Measurements from ENCODE around the gene CPEB4. TPM values are rescaled to one million over a fixed set of nuclear protein-coding genes. Genes with fewer than 3 reads are reported as not detected.

CPEB4 gene
- total and polyA plus RNA-seq, 2 of the 8 experiments (the other 6 are each of a cell fraction or from before 2014, with no cell fraction given) = 8.4 to 13.4 TPM

- ChIA-PET CTCF (ENCODE audit: partially characterized antibody) (interaction anchor here (0.6 to 1.0 kb wide), 5 partner anchors 52 to 313 kb away, joined by 3 to 6 read pairs (median 3); no protein-coding TSS in a partner anchor), POLR2A (ENCODE audit: partially characterized antibody) (interaction anchor here (1.1 kb wide), 1 partner anchor 14 kb away, joined by 3 read pairs; no protein-coding TSS in a partner anchor)
- H3K4me1 ChIP-seq (replicated peaks in 1 of 4; ENCODE audit: control insufficient read depth in 3 of 4, insufficient read depth in 4 of 4, low read length in 3 of 4) = peaks cover 0 to 8% (median 3%) of the 10 kb centered on the region in 4 experiments; a peak in 3 of 7 replicates
- peaks cover 0 to 7% of the 10 kb centered on the region in 2 experiments; a peak in 2 of 4 replicates for H3K79me2 ChIP-seq (ENCODE audit: control insufficient read depth in 1 of 2, insufficient read depth in 2 of 2, low read length in 2 of 2)
- FAIRE-seq (no peak), DNase-seq (ENCODE audit: low read depth in 1 of 2, low spot score in 2 of 2) (no peak)
- no peak overlapping the region for H3K18ac ChIP-seq (ENCODE audit: extremely low read depth, low read length)
- no peak overlapping the region for H3K9ac ChIP-seq (replicated peaks in 1 of 4; ENCODE audit: extremely low read depth in 1 of 4, low read depth in 3 of 4, low read length in 3 of 4)
- H3K27ac ChIP-seq (ENCODE audit: low read depth, low read length) = no peak overlapping the region
- no peak overlapping the region for H4K5ac ChIP-seq (ENCODE audit: insufficient read length, low read depth, low read length)
- no peak overlapping the region for H3K4ac ChIP-seq (replicated peaks; ENCODE audit: insufficient read length, low read depth, low read length)
- H2BK15ac ChIP-seq (ENCODE audit: low read length) = no peak overlapping the region
- H3K4me3 ChIP-seq (ENCODE audit: extremely low read depth in 1 of 4, insufficient read depth in 2 of 4, low read depth in 3 of 4, low read length in 4 of 4) = no peak overlapping the region
- no peak overlapping the region for H2AK5ac ChIP-seq (ENCODE audit: low read depth, low read length)
- no peaks in the 10 kb centered on the region for H3K23me2 ChIP-seq (ENCODE audit: low read depth, low read length)
- no peak overlapping the region for H2BK20ac ChIP-seq (ENCODE audit: low read length)
- no peaks in the 10 kb centered on the region for H3K9me3 ChIP-seq (ENCODE audit: insufficient read depth in 2 of 2, low read depth in 1 of 2, low read length in 1 of 2)
- no peak overlapping the region for H4K8ac ChIP-seq (ENCODE audit: extremely low read depth, insufficient read depth, low read length)
- no peaks in the 10 kb centered on the region for H4K20me1 ChIP-seq (replicated peaks in 1 of 2; ENCODE audit: control insufficient read depth in 1 of 2, insufficient read depth in 2 of 2, low read length in 2 of 2)
- no peak overlapping the region for H2BK120ac ChIP-seq (replicated peaks; ENCODE audit: low read depth, low read length)
- no peak overlapping the region for H4K91ac ChIP-seq (replicated peaks; ENCODE audit: insufficient read length, low read length)
- no peak overlapping the region for H2BK12ac ChIP-seq (ENCODE audit: low read depth, low read length)
- H3K79me1 ChIP-seq (ENCODE audit: low read depth, low read length) = 0 out of 2 replicates have a peak, but pooled peaks cover 3% of the 10 kb centered on the region
- H3K23ac ChIP-seq (ENCODE audit: insufficient read length) = no peak overlapping the region
- 83% methylated on average over 4 of the region's 4 CpGs; no CpG with 5 or more reads in 1 of the 2 experiments for WGBS, 2 experiments (ENCODE audit: extremely low coverage in 1 of 2, insufficient coverage in 1 of 2, insufficient read length in 1 of 2, insufficient replicate concordance in 2 of 2, low coverage in 1 of 2, low lambda C conversion rate in 2 of 2, missing lambda C conversion rate in 1 of 2)
- no peak overlapping the region for H2AFZ ChIP-seq (ENCODE audit: low read length)
- no peak overlapping the region for H3K14ac ChIP-seq (ENCODE audit: insufficient read length)
- H3K27me3 ChIP-seq (replicated peaks in 1 of 4; ENCODE audit: control insufficient read depth in 3 of 4, extremely low read depth in 1 of 4, insufficient read depth in 3 of 4, low read length in 3 of 4) = no peaks in the 10 kb centered on the region
- no peak overlapping the region for H2BK5ac ChIP-seq (ENCODE audit: low read depth, low read length)
- no peaks in the 10 kb centered on the region for H3K36me3 ChIP-seq (ENCODE audit: control insufficient read depth in 2 of 4, insufficient read depth in 4 of 4, low read length in 3 of 4)
- no peak overlapping the region for H3K4me2 ChIP-seq (ENCODE audit: insufficient read depth in 1 of 2, low read depth in 2 of 2, low read length in 2 of 2)
- H3K56ac ChIP-seq (replicated peaks; ENCODE audit: insufficient read length, low read depth, low read length) = no peak overlapping the region
- no peak for TF ChIP-seq GABPA (IDR thresholded peaks at IDR 0.05; ENCODE audit: borderline replicate concordance, insufficient read depth, low read length)
- TF ChIP-seq ASH2L (IDR thresholded peaks at IDR 0.05; ENCODE audit: low read length) = no peak
- no peak for TF ChIP-seq SAP30 (IDR thresholded peaks at IDR 0.05; ENCODE audit: insufficient read depth, insufficient replicate concordance, low read length)
- no peak for TF ChIP-seq ATF2 (IDR thresholded peaks at IDR 0.05; ENCODE audit: low read length)
- TF ChIP-seq BCL11A (IDR thresholded peaks at IDR 0.05; ENCODE audit: low read depth in 2 of 2, low read length in 2 of 2) = no peak
- no peak for TF ChIP-seq NANOG (IDR thresholded peaks at IDR 0.05; ENCODE audit: insufficient read depth, low read depth, low read length, poor library complexity, severe bottlenecking)
- TF ChIP-seq TBP (IDR thresholded peaks at IDR 0.05; ENCODE audit: low read depth, low read length) = no peak
- no peak for TF ChIP-seq CREB1 (IDR thresholded peaks at IDR 0.05)
- no peak for TF ChIP-seq EZH2 (IDR thresholded peaks at IDR 0.05; ENCODE audit: low read depth, low read length, severe bottlenecking)
- TF ChIP-seq CHD2 (IDR thresholded peaks at IDR 0.05; ENCODE audit: low read length) = no peak
- no peak for TF ChIP-seq YY1 (IDR thresholded peaks at IDR 0.05; ENCODE audit: low read depth, low read length)
Measured at GRCh38 chr5:173928871-173929574, 40.9 kb downstream of the CPEB4 start.

Measured in H1 (cell line).